HG03045 (cell line): ENCODE measurements around the gene FAM168A.
"Not testable (repeated sequence)": the region's sequence is repeated elsewhere in the genome, so short reads cannot be mapped to it uniquely, and the experiment has no call there.

Source experiments
- ATAC-seq: cut with Tn5 transposase; IDR thresholded peaks from one replicate; pipeline ENCODE4 v1.9.1; 2021; ENCODE audit warnings: mild to moderate bottlenecking, moderate library complexity; ENCODE audit not compliant: unreplicated experiment

FAM168A gene

DNA sequence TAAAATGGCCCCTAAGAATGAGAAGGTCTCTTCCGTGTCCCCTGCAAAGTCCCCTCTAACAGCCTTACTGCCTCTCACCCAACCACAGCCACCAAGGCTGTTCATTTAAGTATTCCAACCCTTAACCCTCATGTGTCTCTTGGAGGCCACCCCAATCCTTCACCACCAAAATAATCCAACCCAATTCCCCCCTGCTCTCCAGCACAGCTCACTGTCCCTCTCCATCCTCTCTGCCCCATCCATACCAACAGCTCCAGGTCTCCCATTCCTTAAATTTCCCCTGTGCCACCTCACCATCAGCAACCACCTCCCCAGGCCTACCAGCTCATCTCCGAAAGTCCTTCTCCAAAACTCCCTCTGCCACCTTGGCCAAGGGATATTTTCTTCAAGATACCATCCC is 1.4 kb downstream of the FAM168A start:
- no peak for ATAC-seq

DNA sequence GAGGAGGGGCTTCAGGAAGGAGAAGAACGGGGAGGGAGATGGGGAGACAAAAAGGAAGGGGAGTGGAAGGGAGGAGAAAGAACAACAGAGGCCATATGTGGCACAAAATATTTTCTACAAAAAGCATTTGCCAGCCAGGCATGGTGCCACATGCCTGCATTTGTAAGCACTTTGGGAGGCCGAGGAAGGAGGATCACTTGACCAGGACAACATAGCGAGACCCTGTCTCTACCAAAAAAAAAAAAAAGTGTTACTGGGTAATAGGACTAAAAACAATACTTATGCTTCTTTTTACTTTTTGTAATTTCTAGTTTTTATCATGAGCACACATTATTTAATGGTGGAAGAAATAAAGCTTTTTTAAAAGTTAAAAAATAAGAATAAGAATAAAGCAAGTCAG is 5.3 kb downstream of the FAM168A start:
- no peak for ATAC-seq

DNA sequence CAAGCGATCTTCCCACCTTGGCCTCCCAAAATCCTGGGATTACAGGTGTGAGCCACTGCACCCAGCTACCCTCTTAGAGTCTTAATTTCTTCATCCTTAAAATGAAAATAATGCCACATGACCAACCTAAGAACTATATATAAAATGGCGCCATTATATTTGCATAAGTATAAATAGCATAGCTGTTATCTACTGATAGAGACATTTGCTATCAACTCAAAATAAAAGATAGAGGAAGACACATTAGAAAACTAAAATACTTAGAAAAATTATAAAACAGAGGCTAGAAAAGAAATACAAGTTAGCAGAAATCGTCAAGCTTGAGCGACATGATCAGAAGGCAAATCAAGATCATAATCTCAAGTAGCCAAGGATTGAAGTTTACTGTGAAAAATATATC is 6.2 kb downstream of the FAM168A start:
- no peak for ATAC-seq

DNA sequence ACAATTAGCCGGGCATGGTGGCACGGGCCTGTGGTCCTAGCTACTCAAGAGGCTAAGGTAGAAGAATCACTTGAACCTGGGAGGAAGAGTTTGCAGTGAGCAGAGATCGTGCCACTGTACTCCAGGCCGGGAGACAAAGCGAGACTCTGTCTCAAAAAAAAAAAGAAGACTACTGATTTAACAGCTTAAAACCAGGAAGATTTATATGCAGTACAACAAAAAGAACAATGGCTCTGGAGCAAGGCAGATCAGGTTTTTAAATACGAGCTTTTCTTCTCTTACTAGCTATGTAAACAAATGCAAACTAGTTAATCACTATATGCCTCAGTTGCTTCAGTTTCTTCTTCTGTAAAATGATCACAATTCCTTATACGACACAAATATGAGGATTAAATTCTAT is 6.9 kb downstream of the FAM168A start:
- no peak for ATAC-seq

DNA sequence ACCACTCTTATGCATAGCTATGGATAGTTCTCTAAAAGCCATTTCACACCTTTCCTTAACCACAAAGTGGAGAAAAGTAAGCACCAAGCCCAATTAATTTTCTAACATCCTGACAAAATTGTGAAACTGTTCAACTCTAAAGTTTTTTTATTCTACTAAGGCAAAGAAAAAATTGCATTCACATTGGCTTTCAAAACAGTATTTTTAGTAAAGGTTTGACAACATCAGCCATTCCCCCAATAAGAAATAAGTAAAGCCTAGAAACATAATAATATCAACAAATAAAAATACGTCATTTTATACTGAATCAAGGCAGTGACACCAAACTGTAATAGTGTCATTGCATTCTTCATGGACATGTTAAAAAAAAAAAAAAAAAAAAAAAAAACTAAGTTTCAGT is 11.1 kb downstream of the FAM168A start:
- no peak for ATAC-seq

DNA sequence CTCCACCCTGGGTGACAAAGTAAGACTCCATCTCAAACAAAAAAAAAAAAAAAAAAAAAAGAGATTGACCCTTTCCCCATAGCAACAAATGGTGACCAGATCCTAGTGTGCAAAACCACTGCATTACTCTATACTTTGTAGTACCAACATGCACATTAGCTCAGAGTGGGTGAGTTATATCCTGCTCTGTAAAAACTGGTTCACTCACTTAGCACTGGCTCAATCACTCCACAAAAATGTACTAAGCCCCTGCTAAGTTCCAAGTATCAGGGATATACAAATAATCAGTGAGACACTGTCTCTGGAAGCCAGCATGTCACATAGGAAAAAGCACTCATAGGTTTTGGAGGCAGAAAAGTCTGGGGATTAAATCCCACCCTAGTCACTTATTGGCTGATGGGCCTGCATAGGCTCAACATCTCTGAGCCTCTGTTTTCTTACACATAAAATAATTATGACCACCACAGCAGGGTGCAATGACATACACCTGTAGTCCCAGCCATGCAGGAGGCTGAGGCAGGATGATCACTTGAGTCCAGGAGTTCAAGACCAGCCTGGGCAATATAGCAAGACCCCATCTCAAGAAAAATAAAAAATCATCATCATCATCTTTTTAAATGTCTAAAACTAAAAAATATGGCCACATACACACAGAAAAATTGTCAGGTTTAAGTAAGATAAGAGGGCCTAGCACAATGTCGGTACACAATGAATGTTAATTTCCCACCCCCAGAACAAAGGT is 11.9 kb downstream of the FAM168A start:
- no peak for ATAC-seq

DNA sequence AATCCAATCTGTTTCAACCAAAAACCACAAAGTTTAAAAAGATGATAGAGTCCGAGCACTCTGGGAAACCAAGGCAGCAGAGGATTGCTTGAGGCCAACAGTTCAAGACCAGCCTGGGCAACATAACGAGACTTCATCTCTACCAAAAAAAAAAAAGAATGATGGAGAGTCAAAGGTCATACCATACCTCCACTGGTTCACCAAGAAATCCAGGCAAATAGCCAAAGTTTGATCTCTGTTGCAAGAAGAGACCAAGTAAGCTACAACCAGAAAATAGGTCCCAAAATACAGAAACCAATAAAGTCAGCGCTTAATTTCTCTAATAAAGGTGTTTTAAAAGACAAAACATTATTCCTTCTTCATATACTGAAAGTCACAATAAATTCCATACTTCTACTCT is 13.1 kb downstream of the FAM168A start:
- ATAC-seq = no peak

DNA sequence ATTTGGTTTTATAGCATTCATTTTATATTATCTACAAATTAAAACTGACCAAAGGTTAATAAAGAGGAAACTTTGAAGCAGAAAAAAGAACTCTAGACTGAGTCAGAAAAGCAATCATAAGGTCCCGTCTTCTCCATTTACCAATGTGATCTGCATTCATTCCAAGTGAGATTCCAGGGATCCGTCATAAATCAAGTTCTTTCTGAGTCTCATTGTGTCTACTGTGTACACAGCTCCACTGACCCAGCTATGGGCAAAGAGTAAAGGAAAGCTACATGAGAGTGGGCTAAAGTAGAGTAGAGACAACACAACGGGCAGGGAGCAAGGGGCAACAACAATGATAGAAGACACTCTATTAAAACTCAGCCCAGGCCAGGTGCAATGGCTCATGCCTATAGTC is 15.3 kb downstream of the FAM168A start:
- no peak for ATAC-seq

DNA sequence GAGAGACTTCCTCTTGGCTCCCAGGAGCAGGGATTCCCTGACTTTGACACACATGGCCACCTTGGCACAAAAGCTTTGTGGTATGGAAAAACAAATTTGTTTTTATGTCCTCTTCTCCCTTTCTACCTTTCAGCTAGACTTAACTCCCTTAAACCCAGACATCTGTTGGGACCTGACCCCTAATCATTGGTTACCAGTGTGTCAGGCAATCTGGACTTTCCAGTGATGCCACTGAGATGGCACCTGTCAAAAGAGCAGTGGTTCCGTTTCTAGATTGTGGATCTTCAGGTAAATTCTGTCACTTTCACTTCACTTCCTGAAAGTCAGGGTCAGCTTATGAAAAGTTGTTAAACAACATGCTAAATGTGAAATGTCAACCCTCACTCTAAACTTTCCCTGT is 17.2 kb downstream of the FAM168A start:
- not testable (repeated sequence) for ATAC-seq

DNA sequence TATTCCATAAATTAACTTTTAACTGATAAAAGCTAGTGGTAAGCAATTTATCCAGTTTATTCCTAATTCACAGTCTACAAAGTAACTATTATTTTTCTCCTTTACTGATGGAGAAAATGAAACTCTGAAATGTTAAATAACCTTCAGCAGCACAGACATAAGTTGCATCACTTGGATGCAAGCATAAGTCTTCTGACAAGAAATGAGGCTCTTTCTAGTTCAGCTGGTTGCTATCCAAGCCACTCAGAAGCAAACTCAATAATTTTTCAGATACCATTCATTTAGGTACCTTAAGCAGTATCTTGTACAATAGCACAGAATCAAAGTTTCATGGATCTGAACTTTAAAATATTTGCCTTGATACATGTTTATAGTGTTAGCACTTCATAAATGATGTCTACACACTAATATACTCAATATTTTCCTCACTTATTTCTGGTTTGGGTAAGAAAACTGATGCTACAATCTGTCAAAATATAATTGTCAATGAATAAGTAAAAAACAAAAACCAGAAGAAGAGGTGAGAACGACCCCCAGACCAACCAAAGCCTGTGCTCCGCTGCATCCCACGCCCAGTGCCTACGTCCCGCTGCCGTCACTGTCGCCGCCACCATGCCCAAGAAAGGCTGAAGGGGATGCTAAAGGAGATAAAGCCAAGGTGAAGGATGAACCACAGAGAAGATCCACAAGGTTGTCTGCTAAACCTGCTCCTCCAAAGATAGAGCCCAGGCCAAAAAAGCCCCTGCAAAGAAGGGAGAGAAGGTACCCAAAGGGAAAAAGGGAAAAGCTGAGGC is 18.1 kb downstream of the FAM168A start:
- ATAC-seq = no peak

DNA sequence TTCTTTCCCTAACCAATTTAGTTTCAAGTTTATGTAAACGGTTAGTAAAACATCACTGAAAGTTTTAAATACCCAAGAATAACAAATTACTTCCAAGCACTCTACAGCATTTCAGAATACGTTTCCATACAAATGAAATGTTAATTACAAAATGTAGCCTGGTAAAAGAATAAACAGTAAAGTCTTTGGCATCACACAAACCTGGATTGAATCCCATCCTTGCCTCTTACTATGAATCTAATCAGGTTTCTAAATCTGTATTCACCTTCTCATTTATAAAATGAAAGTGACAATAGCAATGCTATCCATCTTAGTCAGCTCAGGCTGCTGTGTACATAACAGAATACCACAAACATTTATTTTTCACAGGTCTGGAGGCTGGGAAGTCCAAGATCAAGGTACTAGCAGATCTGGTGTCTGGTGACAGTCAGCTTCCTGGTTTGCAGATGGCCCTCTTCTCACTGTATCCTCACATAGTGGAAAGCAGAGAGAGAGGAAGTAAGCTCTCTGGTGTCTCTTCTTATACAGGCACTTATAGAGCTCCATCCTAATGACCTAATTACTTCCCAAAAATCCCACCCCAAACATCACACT is 19.2 kb downstream of the FAM168A start:
- ATAC-seq = no peak

DNA sequence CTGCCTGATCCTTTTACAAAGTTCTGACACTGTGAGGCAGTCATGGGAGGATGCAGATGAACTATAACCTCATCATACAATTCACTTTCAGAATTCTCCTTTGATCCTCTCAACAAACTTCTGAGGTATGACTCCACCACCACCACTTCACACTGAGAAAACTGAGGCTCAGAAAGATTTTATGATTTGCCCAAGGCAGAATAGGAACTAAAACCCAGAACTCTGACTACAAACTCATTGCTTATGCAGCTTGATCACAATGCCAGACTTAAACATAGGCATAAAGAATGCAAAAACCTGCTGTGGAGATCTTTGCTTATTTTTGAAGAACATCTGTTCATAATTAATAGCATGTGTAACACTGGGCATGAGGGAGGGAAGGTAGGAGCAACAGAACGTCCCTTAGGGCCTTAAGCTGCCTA is 20.4 kb downstream of the FAM168A start:
- ATAC-seq = no peak

DNA sequence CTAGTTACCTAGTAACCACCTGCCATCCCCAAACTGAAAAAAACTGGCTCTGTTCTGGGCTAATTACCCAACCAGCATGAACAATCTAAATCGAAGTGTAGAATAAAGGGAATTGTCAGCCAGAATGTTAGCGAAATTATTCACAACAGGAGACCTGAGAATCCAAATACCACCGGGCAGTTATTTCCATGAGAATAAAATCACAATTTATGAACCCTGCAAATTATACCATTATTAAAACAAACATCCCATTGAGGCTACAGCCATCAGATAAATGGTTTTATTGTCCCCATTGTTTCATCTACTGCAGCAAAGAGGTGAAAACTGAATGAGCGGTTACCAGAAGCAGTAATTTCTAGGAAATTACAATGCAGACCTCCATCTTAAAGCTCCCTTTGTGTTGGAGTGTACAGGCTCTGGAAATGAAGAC is 21.7 kb downstream of the FAM168A start:
- no peak for ATAC-seq

DNA sequence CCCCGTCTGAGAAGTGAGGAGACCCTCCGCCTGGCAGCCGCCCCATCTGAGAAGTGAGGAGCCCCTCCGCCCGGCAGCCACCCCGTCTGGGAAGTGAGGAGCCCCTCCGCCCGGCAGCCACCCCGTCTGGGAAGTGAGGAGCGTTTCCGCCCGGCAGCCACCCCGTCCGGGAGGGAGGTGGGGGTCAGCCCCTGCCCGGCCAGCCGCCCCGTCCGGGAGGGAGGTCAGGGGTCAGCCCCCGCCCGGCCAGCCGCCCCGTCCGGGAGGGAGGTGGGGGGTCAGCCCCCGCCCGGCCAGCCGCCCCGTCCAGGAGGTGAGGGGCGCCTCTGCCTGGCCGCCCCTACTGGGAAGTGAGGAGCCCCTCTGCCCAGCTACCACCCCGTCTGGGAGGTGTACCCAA is 25.9 kb downstream of the FAM168A start:
- not testable (repeated sequence) for ATAC-seq

DNA sequence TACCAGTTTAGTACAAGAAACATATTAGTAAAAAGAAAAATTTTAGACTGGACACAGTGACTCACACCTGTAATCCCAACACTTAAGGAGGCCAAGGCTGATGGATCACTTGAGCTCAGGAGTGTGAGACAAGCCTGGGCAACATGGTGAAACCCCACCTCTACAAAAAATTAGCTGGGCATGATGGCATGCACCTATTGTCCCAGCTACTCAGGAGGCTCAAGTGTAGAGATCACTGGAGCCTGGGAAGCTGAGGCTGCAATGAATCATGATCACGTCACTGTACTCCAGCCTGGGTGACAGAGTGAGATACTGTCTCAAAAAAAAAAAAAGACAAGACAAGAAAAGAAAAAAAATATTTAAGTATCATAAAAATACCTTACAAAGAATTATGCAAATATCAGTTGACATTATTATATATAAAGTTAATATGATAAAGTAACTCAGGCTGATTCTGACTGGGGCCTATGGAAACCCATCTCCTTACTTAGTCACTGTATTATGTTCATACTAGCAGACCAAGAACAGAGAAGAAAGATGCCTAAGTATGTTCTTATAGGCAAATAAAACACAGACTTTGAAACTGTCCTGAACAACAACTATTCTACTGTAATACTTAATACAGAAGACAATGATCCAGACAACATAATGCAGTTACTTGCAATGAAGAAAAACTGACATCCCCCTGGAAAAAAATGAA is 27.3 kb downstream of the FAM168A start:
- no peak for ATAC-seq

DNA sequence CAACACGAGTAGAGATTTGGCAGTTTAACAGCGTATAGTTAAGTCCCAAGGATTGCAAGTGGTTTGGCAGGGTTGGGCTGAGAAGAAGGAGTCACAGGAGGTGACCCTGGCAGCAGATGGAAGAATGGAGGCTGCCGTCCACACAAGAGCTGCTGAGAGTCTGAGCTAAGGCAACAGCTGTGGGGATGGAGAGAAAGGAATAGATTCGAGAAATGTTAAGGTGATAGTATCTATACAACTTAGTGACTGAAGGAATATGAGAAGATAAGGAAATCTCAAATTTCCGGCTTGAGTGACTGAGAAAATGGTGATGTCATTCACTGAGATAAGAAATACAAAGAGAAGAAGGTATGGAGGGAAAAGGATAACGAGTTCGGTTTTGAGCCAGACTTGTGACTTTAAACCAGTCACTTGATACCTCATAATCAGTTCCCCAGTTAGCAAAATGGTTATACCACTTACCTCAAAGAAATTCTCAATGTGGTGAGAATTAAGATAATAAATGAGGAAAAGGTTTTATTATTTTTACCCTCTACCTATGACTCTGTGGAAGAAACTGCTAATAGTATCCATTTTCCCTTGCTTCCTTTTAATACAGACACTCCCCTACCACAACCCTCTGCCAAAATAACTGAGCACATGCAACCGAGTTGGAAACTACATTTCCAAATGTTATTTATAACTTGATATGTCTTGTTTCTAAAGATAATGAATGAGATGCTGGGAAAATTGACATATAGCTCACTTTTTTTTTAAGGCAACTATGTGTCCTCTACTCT is 30.7 kb downstream of the FAM168A start:
- ATAC-seq = no peak

DNA sequence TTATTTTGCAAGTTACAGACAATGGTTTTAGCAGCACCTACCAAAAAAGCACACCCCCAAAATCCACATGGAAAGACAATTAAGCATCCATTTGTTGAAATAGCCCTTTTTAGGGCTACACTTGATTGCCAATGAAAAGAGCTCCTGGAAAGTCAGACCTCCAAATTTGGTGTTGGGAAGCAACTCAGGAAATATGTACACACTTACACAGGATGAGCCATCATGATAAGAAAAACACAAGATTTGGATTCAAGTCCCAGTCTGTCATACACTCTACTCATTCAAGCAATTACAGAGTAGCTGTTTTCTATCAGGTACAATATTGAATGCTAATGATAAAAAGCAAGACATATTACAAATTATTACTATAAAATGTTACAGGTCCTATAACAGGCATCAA is 31.5 kb downstream of the FAM168A start:
- no peak for ATAC-seq

DNA sequence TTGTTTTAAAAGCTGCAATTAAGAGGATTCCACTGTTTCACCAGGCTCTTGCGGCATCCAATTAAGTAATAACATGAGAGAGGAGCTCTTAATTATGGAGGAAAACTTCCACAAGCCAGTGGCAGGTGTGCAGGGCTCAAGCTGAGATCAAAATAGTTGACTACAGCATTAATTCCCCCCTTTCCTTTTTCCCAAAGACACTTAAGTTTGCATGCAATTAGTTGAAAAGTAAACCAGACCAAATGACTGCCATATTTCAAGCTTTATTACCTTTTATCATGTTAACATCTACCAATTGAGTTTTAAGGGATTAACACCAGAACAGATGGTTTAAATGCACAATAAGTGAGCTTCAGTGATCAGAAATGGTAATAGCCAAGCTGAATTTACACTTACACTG is 32.1 kb downstream of the FAM168A start:
- no peak for ATAC-seq

DNA sequence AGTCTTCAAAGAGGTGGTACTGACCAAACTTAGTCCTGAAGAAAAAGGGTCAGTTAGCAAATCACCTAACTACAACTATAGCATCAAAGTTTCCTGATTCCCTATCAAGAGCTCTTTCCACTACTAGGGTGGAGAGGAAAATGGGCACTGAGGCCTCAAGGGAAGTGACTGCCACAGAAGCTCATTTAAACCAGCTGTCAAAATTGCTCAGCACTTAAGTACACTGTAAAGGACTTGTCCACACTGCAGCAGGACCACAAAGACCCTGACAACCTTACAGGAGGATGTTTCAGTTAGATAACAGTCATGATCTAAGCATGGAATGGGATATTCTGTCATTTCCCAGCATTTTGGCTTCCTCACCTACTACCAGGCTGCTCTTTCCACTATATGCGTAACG is 33.0 kb downstream of the FAM168A start:
- ATAC-seq = no peak

DNA sequence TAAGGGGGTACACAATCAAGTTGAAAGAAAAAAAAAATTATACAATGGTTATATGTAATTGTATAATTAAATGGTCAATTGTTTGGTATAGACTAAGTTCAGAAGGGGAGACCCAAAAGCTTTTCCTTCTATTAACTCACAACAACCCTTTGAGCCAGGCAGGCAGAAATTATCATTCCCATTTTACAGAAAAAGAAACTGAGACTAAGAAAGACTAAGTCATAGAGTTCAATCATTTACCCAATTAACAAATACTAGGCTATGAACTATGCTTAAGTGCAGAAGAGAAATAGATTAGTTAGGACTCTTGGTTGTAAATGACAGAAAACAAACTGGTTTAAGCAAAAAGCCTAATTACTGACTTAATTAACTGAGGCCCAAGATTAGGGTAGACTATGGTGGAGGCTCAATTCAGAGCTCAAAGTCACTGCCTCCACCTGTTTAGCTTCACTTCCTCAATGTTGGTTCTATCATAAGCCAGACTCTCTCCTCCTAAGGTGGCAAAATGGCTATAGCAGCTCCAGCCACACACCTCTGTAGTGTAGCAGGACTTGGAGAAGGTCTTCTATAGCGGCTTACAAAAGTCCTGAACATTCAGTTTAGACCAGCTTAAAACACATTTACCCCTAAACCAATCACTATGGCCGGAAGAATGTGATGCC is 34.2 kb downstream of the FAM168A start:
- ATAC-seq = no peak
